ENCODE data around the gene FGG. TPM values are rescaled to one million over a fixed set of nuclear protein-coding genes. Genes with fewer than 3 reads are reported as not detected.

FGG gene
- total and polyA plus RNA-seq, 2 of the 8 experiments (the other 6 are each of a cell fraction or from before 2014, with no cell fraction given) = not detected

DNA sequence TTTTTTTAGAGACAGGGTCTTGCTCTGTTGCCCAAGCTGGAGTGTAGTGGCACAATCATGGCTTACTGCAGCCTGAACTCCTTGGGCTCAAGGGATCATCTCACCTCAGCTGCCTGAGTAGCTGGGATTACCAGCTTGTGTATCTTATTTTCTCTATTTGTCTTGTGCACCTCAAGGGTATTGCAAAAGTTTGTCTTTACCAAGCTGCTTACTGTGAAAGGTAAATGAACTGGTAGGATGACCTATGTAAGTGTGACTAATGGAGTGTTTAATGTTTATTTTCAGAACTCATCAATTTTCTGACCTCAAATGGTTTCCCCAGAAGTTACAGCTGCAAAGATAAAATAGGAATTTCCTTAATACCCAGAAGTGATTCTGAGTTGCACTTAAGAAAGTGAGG is 16.6 kb downstream of the FGG start:
- Histone ChIP-seq H3K27ac (ENCODE audit: low read depth, low read length) (no peak overlapping the region), H2AK5ac (ENCODE audit: low read depth, low read length) (no peak overlapping the region), H4K8ac (ENCODE audit: extremely low read depth, insufficient read depth, low read length) (no peak overlapping the region), H2BK15ac (ENCODE audit: low read length) (no peak overlapping the region), H3K79me1 (ENCODE audit: low read depth, low read length) (no peaks in the 10 kb centered on the region), H3K36me3 (ENCODE audit: control insufficient read depth in 2 of 4, insufficient read depth in 4 of 4, low read length in 3 of 4) (no peaks in the 10 kb centered on the region), H3K9me3 (ENCODE audit: insufficient read depth in 2 of 2, low read depth in 1 of 2, low read length in 1 of 2) (no peaks in the 10 kb centered on the region), H2AFZ (ENCODE audit: low read length) (no peak overlapping the region), H2BK20ac (ENCODE audit: low read length) (no peak overlapping the region), H3K9ac (replicated peaks in 1 of 4; ENCODE audit: extremely low read depth in 1 of 4, low read depth in 3 of 4, low read length in 3 of 4) (no peak overlapping the region), H3K4ac (replicated peaks; ENCODE audit: insufficient read length, low read depth, low read length) (no peak overlapping the region), H3K79me2 (ENCODE audit: control insufficient read depth in 1 of 2, insufficient read depth in 2 of 2, low read length in 2 of 2) (no peaks in the 10 kb centered on the region), H3K56ac (replicated peaks; ENCODE audit: insufficient read length, low read depth, low read length) (no peak overlapping the region), H3K23ac (ENCODE audit: insufficient read length) (no peak overlapping the region), H4K20me1 (replicated peaks in 1 of 2; ENCODE audit: control insufficient read depth in 1 of 2, insufficient read depth in 2 of 2, low read length in 2 of 2) (no peaks in the 10 kb centered on the region), H4K91ac (replicated peaks; ENCODE audit: insufficient read length, low read length) (no peak overlapping the region), H2BK120ac (replicated peaks; ENCODE audit: low read depth, low read length) (no peak overlapping the region), H3K27me3 (replicated peaks in 1 of 4; ENCODE audit: control insufficient read depth in 3 of 4, extremely low read depth in 1 of 4, insufficient read depth in 3 of 4, low read length in 3 of 4) (no peaks in the 10 kb centered on the region), H3K4me3 (ENCODE audit: extremely low read depth in 1 of 4, insufficient read depth in 2 of 4, low read depth in 3 of 4, low read length in 4 of 4) (no peak overlapping the region), H4K5ac (ENCODE audit: insufficient read length, low read depth, low read length) (no peak overlapping the region), H2BK5ac (ENCODE audit: low read depth, low read length) (no peak overlapping the region), H3K23me2 (ENCODE audit: low read depth, low read length) (no peaks in the 10 kb centered on the region), H3K18ac (ENCODE audit: extremely low read depth, low read length) (no peak overlapping the region), H2BK12ac (ENCODE audit: low read depth, low read length) (no peak overlapping the region), H3K4me2 (ENCODE audit: insufficient read depth in 1 of 2, low read depth in 2 of 2, low read length in 2 of 2) (no peak overlapping the region), H3K14ac (ENCODE audit: insufficient read length) (no peak overlapping the region), H3K4me1 (replicated peaks in 1 of 4; ENCODE audit: control insufficient read depth in 3 of 4, insufficient read depth in 4 of 4, low read length in 3 of 4) (no peaks in the 10 kb centered on the region)
- DNase-seq (ENCODE audit: low read depth in 1 of 2, low spot score in 2 of 2) (no peak), FAIRE-seq (no peak)
- ChIA-PET CTCF (ENCODE audit: partially characterized antibody) (interaction anchor here (2.0 to 5.6 kb wide), 6 partner anchors 10 to 46 kb away, joined by 5 to 30 read pairs (median 20); partner anchors contain the start of genes FGG and PLRG1), POLR2A (ENCODE audit: partially characterized antibody) (no interaction called here)
- TF ChIP-seq FOSL1 (IDR thresholded peaks at IDR 0.05; ENCODE audit: insufficient read depth, low read depth, low read length) (no peak), SP2 (IDR thresholded peaks at IDR 0.05; ENCODE audit: low read length) (no peak), CHD2 (IDR thresholded peaks at IDR 0.05; ENCODE audit: low read length) (no peak), CTBP2 (IDR thresholded peaks at IDR 0.05; ENCODE audit: borderline replicate concordance, insufficient read depth, insufficient read length, low read length) (no peak), YY1 (IDR thresholded peaks at IDR 0.05; ENCODE audit: low read depth, low read length) (no peak), RBBP5 (IDR thresholded peaks at IDR 0.05; ENCODE audit: borderline replicate concordance, low read depth, low read length) (no peak), HDAC6 (IDR thresholded peaks at IDR 0.05; ENCODE audit: low read depth, low read length) (no peak), CEBPB (IDR thresholded peaks at IDR 0.05; ENCODE audit: low read depth, low read length) (no peak), KDM1A (IDR thresholded peaks at IDR 0.05; ENCODE audit: borderline replicate concordance, low read length) (no peak), EP300 (IDR thresholded peaks at IDR 0.05; ENCODE audit: borderline replicate concordance in 1 of 2, low read depth in 2 of 2, low read length in 2 of 2) (no peak), TBP (IDR thresholded peaks at IDR 0.05; ENCODE audit: low read depth, low read length) (no peak), BRCA1 (IDR thresholded peaks at IDR 0.05; ENCODE audit: low read depth, low read length) (no peak), BCL11A (IDR thresholded peaks at IDR 0.05; ENCODE audit: low read depth in 2 of 2, low read length in 2 of 2) (no peak)
- TF ChIP-seq, protein P1, sequence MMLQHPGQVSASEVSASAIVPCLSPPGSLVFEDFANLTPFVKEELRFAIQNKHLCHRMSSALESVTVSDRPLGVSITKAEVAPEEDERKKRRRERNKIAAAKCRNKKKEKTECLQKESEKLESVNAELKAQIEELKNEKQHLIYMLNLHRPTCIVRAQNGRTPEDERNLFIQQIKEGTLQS (IDR thresholded peaks at IDR 0.05; ENCODE audit: insufficient read depth, low read depth, low read length) = no peak

Measured in H1 (cell line).